Measurements from ENCODE around the gene SLC25A30. TPM values are rescaled to one million over a fixed set of nuclear protein-coding genes. Genes with fewer than 3 reads are reported as not detected.
"Not testable (repeated sequence)": the region's sequence is repeated elsewhere in the genome, so short reads cannot be mapped to it uniquely, and the experiment has no call there.

SLC25A30 gene
- total RNA-seq, 3 donors from 2014 or later = 10.5 to 20.0 (median 13.6) TPM

DNA sequence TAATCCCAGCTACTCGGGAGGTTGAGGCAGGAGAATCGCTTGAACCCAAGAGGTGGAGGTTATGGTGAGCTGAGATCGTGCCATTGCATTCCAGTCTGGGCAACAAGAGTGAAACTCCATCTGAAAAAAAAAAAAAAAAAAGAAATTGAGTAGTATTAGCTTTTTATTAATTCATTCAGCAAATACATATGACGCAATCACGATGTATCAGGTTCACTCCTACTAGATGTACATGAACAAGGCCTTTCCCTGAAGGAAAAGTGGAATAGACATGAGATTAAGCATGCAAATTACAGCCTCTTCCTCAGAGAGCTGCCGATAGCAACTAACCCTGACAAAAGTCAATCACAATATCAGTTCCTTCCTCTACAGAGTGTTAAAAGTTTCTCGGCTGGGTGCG lies 68.0 kb downstream of the SLC25A30 start:
- DNase-seq = no peak
- peaks cover 2% of the 10 kb centered on the region for H3K36me3 ChIP-seq (ENCODE audit: low read depth)
- intact Hi-C loops (cut with DNase I, micrococcal nuclease) = no loop called here
- no peaks in the 10 kb centered on the region for H3K4me1 ChIP-seq (ENCODE audit: low read depth)
- H3K4me3 ChIP-seq = no peak overlapping the region
- TF ChIP-seq, protein P1, sequence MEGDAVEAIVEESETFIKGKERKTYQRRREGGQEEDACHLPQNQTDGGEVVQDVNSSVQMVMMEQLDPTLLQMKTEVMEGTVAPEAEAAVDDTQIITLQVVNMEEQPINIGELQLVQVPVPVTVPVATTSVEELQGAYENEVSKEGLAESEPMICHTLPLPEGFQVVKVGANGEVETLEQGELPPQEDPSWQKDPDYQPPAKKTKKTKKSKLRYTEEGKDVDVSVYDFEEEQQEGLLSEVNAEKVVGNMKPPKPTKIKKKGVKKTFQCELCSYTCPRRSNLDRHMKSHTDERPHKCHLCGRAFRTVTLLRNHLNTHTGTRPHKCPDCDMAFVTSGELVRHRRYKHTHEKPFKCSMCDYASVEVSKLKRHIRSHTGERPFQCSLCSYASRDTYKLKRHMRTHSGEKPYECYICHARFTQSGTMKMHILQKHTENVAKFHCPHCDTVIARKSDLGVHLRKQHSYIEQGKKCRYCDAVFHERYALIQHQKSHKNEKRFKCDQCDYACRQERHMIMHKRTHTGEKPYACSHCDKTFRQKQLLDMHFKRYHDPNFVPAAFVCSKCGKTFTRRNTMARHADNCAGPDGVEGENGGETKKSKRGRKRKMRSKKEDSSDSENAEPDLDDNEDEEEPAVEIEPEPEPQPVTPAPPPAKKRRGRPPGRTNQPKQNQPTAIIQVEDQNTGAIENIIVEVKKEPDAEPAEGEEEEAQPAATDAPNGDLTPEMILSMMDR (IDR thresholded peaks at IDR 0.05) = no peak
- ATAC-seq = no peak
- no peaks in the 10 kb centered on the region for H3K9me3 ChIP-seq

DNA sequence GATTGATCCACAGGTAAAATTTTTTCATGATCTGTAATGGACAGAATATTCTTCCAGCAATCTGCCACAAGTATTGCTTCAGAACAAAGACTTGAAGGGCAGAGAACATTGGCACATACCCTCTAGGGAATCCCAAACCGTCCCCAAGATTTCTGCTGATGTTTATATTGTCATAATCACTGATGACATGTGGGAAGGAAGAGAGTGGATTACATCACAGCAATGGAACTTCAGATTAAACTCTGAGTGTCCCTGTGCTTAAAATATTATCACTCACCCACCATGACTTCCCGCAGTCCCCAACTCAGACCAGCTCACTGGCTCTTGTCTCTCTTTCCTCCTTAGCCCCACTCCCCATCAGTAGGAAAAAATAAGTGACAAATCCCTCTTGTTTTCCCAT lies 68.7 kb downstream of the SLC25A30 start:
- Histone ChIP-seq H3K4me1 (ENCODE audit: low read depth) (no peaks in the 10 kb centered on the region), H3K36me3 (ENCODE audit: low read depth) (peaks cover 2% of the 10 kb centered on the region), H3K9me3 (no peaks in the 10 kb centered on the region), H3K4me3 (no peak overlapping the region)
- ATAC-seq = no peak
- intact Hi-C loops (cut with DNase I, micrococcal nuclease) = no loop called here
- TF ChIP-seq, protein P1 (IDR thresholded peaks at IDR 0.05) = no peak
- no peak for DNase-seq

DNA sequence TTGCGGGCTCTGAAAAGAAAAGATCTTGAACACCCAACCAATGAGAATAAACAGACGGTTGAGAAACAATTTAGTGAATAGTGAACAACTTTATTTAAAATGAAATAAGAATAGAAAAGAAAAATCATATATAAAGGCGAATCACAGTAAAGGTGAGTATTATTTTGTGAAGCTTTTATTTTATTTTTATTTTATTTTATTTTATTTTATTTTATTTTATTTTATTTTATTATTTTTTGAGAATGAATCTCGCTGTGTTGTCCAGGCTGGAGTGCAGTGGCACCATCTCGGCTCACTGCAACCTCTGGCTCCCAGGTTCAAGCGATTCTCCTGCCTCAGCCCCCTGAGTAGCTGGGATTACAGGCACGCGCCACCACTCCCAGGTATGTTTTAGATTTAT lies 74.1 kb downstream of the SLC25A30 start:
- ATAC-seq; H3K36me3 ChIP-seq (ENCODE audit: low read depth); DNase-seq; intact Hi-C loops (cut with DNase I, micrococcal nuclease); H3K9me3 ChIP-seq; H3K4me3 ChIP-seq: not testable (repeated sequence)
- H3K4me1 ChIP-seq (ENCODE audit: low read depth) = peaks cover 11% of the 10 kb centered on the region

Other genes starting within 250 kb of the SLC25A30 start
- gene KCTD4, start 217.3 kb downstream of the SLC25A30 start, total RNA-seq = 1 to 10 TPM in 2 of 3 donors, under 1 TPM in 1; 0.14 to 2.5 (median 1.2) TPM
- 1,000 to 10,000 TPM; 3,253 to 4,069 (median 3,560) TPM for gene TPT1, start 77.2 kb downstream of the SLC25A30 start, total RNA-seq
- 10 to 100 TPM; 37.0 to 51.3 (median 47.2) TPM for gene COG3, start 46.6 kb upstream of the SLC25A30 start, total RNA-seq
- not detected for gene ERICH6B, start 197.4 kb upstream of the SLC25A30 start, total RNA-seq

Measured in mucosa of descending colon (tissue), 3 donors.